Renal cortical epithelial cell (primary cell): ENCODE results near the gene SMAD3. TPM values are rescaled to one million over a fixed set of nuclear protein-coding genes. Genes with fewer than 3 reads are reported as not detected.

ENCODE experiments used
- DNase-seq: peaks from one replicate; pipeline ENCODE4 v3.0.0-alpha.2; 2011; ENCODE audit warnings: low read depth
- total RNA-seq: library from RNA; depleted of rRNA; stranded (reverse); fragments of >200 nt; gene quantifications from 2 replicates; pipeline ENCODE4 v1.2.3, GENCODE V29; 2014

SMAD3 gene
- total RNA-seq, 1 donor from 2014 or later, result 31.4 TPM

- DNase-seq, result peak; percentile 76
These were observed 60.4 kb downstream of the SMAD3 start for GRCh38 chr15:67125589-67126502.

- no peak for DNase-seq
These were observed 61.3 kb downstream of the SMAD3 start for GRCh38 chr15:67126551-67127330.

GRCh38 chr15:67127331-67127664, 61.9 kb downstream of the SMAD3 start:
- DNase-seq, result no peak

- DNase-seq, result peak; percentile 98
These were observed 62.6 kb downstream of the SMAD3 start for GRCh38 chr15:67127965-67128364.

GRCh38 chr15:67130166-67130565, 64.8 kb downstream of the SMAD3 start:
- no peak for DNase-seq

- DNase-seq, result peak; percentile 67
These were observed 65.5 kb downstream of the SMAD3 start for GRCh38 chr15:67130673-67131601.

GRCh38 chr15:67132276-67132675, 66.9 kb downstream of the SMAD3 start:
- DNase-seq, result no peak

GRCh38 chr15:67133026-67133425, 67.6 kb downstream of the SMAD3 start:
- no peak for DNase-seq

- DNase-seq, result no peak
These were observed 68.3 kb downstream of the SMAD3 start for GRCh38 chr15:67133738-67134066.

- peak; percentile 100 for DNase-seq
These were observed 68.9 kb downstream of the SMAD3 start for GRCh38 chr15:67134067-67134838.

- DNase-seq, result no peak
These were observed 69.6 kb downstream of the SMAD3 start for GRCh38 chr15:67134871-67135492.

- DNase-seq, result peak; percentile 81
These were observed 70.1 kb downstream of the SMAD3 start for GRCh38 chr15:67135494-67135893.

- DNase-seq, result no peak
These were observed 71.4 kb downstream of the SMAD3 start for GRCh38 chr15:67136802-67137201.

- DNase-seq, result no peak
These were observed 71.9 kb downstream of the SMAD3 start for GRCh38 chr15:67137319-67137718.

GRCh38 chr15:67137951-67138848, 72.8 kb downstream of the SMAD3 start:
- no peak for DNase-seq

- no peak for DNase-seq
These were observed 73.8 kb downstream of the SMAD3 start for GRCh38 chr15:67138891-67139855.

GRCh38 chr15:67140078-67140833, 74.9 kb downstream of the SMAD3 start:
- DNase-seq, result no peak
